GM18870 (cell line): ENCODE measurements around the gene NRM.

ENCODE experiments used
- ATAC-seq: cut with Tn5 transposase; IDR thresholded peaks from one replicate; pipeline ENCODE4 v1.9.1; 2021; ENCODE audit warnings: moderate library complexity; ENCODE audit not compliant: unreplicated experiment

NRM gene

GRCh38 chr6:30689022-30689865 lies 1.5 kb downstream of the NRM start:
- no peak for ATAC-seq

DNA sequence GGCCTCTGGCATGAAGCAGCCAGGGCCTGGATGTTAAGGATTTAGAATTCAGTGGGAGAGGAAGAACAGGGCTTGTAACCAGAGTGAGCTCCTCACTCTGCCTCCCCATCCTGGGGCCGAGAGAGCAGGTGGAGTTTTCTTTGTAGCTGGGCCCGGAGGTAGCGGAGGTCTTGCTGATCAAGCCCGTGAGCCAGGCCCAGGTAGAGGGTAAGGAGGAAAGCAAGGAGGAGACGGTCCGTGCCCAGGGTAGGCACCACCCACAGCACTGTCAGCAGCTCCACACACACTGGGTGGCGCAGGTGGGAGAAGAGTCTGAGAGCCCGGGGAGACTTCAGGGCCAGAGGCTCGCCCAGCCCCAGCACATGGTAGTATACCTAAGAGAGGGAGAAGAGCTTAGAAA lies 2.2 kb downstream of the NRM start:
- ATAC-seq: no peak

- ATAC-seq: no peak
Observed at GRCh38 chr6:30687659-30688431, 2.9 kb downstream of the NRM start.

- ATAC-seq: no peak
Observed at GRCh38 chr6:30686908-30687658, 3.7 kb downstream of the NRM start.

DNA sequence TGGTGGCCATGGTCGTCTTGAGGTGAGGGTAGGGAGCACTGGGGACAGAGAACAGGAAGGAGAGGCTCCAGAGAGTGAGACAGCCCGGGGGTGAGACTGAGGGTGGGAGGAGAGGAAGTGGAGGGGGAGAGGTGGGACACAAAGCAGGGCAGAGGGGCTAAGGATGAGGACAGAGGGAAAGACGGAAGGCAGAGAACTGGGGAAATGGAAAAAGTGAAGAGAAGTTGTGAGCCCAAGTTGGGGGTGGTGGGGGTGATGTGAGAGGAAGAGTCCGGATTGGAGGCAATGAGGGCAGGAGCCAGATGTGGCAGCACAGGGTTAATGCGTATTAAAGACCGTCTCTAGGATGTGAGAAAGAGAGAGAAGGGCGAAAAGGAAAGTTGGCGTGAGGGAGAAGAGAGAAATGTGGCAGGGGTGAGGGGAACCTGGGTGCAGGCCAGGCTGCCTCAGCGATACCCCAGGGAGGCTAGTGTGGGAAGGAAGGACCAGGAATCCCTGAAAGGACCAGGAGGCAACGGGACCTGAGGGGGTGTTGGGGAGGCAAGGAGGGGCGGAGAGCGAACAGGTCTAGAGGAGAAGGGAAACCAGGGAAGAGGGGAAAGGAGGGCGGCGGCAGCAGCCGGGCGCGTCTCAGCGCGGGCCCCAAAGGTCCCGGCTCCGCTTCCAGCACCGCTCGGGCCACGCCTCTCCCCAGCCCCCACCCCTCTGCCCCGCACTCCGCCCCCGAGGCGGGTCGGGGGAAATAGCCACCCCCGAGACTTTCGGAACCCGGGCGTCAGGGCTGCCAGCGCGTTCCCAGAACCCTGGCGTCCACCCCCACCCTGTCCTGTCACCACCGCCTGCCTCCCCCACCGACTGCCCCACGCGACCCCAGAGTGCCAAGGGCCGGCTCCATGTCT lies 4.5 kb downstream of the NRM start, which contains the start of gene PPP1R18:
PPP1R18 (minus strand) TSS at position 637 of the 899 bp plus-strand sequence; CDS start at position 10, 627 bp downstream.
- ATAC-seq: no peak

DNA sequence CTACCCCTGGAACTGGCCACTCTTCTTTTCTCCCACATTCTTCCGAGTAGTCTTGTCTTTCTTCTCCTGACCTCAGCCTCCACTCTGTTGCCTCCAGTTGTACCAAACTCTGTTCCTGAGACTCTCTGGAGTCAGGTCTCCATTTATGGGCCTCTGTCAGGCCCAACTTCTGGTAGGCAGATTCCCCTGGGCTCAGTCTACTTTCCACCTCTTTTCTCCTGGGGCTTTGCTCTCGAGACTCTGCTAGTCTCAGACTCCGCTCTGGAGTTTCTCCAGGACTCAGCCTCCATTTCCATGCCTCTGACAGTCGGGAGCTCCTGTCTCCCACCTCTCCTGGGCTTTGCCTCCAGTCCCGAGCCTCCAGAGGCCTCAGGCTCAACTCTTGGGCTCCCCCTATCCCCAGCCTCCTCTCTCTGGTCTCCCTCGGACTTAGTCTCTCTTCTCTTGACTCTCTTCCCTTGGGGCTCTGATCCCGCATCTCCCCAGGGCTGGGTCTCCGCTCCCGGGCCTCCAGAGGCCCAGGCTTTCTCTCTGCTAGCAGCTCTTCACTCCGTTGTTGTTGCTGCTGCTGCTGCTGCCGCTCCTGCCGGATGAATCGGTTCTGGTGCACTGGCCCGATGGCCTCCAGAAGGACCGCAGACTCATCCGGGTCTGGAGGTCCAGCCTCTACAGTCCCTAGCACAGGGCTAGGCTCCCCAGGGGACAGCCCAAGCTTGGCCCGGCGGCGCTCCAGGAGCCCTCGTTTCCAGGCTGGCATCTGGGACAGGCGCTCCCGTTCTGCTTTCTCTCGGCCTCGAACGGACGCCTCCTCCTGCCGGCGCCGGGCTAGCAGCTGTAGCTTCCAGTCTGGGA lies 5.4 kb downstream of the NRM start:
- ATAC-seq: no peak

GRCh38 chr6:30684386-30685156 lies 6.2 kb downstream of the NRM start:
- ATAC-seq: no peak

- ATAC-seq: no peak
Observed at GRCh38 chr6:30683980-30684338, 6.8 kb downstream of the NRM start.

DNA sequence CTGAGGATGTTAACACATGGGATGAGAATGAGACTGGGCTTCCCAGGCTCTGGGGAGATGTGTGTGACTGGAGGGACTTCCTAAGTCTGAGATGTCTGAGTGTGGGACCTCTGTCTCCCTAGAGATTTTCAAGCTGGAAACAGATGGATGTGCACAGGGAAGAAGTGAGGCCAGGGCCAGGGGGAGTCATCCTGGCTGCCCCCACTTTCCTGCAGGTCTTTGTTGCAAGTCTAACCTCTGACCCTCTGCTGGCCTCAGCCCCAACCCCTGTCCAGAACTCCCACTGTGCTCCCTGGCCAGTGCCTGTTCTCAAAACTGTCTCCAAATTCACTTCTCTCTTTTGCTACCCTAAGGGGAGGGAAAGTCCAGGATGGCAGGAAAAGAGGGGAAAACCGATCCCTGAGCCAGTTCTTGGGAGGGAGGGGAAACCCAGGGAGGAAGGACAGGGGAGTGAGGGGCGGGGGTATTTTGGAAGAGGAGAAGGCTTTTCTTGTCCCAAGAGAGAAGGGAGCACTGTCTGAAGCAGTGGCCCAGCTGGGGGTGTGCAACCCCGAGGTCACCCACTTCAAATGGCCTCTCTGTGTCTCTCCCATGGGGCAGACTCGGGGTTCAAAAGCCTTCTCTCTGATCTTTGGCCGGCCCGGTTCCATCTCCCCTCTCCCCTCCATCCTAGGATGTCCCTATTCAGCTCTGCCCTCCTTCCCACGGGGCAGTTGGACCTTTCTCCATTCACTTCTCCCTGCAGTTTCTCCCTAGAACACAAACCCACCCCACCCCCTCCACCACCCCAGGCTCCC lies 7.4 kb downstream of the NRM start:
- no peak for ATAC-seq

DNA sequence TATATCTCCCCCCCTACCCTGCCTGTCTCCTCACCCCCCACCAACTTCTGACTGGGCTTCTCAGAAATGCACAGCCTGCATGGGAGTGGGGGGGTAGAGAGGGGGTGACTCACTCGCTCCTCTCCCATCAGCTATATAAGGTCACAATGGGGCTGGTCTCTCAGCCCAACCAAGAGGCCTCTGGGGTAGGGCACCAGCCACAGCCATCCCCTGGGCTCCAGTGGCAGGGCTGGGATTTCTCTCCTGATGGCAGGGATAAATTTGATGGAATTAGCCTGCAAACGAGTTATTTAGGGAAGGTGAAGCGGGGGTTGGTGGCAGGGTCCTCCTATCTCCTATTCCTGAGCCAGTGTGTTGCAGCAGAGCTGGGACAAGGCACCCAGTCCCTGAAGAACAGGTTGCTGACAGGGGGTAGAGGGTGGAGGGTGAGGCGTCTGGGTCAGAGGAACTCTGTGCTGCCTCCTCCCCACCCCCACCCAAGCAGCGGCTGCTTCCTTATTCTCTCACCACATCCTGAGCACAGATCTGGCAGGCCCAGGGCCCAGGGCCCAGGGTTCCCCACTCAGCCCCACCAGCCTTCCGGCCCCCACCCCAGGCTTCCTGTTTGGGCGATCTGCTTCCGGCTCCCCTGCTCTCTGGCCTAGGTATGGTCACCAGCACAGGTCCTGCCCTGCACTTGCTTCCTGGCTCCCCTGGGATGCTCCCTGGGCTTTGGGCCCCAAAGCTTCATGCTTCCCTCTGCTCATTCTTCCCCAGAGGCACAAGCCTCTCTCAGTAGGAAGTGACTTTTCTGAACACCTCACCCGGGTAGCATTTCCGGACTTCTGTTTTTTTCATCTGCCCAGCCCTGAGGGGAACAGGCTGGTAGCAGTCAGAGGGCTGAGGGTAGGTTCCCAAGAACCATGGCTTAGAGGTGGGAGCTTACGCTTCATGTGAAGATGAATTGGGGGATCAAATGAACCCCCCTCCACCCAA lies 8.4 kb downstream of the NRM start:
- ATAC-seq: no peak

DNA sequence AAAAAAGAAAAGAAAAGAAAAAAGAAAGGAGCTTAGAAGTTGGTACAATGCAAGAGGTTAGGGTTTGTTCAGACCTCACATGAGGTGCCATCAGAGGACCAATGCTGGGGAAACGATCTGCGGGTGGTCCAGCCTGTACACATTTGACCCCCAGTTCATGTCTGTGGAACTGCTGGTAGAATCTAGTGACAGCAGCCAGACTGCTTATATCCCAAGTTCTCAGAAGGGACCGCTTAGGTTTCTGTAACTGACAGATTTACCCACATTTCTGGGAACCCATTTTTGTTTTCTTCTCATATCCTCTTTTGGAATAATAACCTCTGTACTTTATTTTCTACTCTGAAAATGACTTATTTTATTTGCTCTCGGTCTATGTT lies 9.0 kb downstream of the NRM start:
- no peak for ATAC-seq

DNA sequence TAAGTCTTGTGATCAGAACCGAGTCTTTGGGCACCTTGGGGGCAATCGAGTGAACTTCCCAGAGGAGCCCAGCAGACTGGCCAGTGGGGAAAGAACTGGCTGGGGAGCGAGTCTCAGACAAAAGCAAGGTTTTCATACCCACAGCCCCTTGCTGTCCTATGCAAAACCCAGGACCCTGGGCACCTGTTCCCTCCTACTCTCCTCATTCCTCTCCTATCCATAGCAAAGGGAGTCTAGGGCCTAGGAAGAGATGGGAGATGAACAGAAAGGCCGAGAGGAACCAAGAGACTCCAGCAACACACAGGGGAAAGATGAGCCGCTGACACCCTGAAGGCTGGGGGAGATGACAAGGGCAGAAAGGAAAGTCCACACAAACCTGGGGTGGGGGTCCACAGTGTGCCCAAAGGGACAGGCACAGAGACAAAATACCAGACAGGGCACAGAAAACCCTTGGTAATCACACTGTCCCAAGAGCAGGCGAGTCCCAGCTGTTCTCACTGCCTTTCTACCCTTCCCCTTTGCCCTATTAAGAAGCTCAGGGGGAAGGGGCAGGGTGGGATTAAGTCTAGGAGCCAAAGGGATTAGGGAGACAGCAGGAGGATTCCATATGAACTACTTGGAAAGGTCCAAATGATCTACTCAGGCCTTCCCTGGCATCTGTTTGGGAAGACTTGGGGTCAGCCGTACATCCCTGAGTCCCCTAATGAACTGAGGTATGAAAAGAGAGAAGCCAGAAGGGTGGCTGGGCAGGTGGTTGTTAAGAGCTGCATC lies 10.8 kb downstream of the NRM start:
- no peak for ATAC-seq

- peak; percentile 34 for ATAC-seq
Observed at GRCh38 chr6:30678964-30679726, 11.6 kb downstream of the NRM start.

GRCh38 chr6:30676660-30677285 lies 14.0 kb downstream of the NRM start:
- no peak for ATAC-seq
